H9 (cell line): ENCODE results near the gene GPR62. TPM values are rescaled to one million over a fixed set of nuclear protein-coding genes. Genes with fewer than 3 reads are reported as not detected.

Experiments used
- DNase-seq: peaks from one replicate; pipeline ENCODE4 v3.0.0-alpha.2; 2017
- H2AFZ ChIP-seq: one replicate; pipeline ENCODE4 v1.6.1; 2013; ENCODE audit warnings: mild to moderate bottlenecking, low read length, control low read depth, moderate library complexity
- H2AK5ac ChIP-seq: 2 replicates; pipeline ENCODE4 v1.6.1; 2013; ENCODE audit warnings: low read length, control low read depth, mixed read lengths; ENCODE audit not compliant: insufficient read length
- H2BK120ac ChIP-seq: one replicate; pipeline ENCODE4 v1.6.1; 2013; ENCODE audit warnings: low read depth, mild to moderate bottlenecking, low read length, control low read depth, inconsistent platforms; ENCODE audit not compliant: poor library complexity, severe bottlenecking
- H2BK12ac ChIP-seq: 2 replicates; pipeline ENCODE4 v1.6.1; 2013; ENCODE audit warnings: low read length, control low read depth, mixed read lengths, low read depth; ENCODE audit not compliant: insufficient read length
- H2BK15ac ChIP-seq: 2 replicates; pipeline ENCODE4 v1.6.1; 2013; ENCODE audit warnings: low read depth, low read length, control low read depth
- H2BK20ac ChIP-seq: one replicate; pipeline ENCODE4 v1.6.1; 2013; ENCODE audit warnings: low read depth, mild to moderate bottlenecking, low read length, control low read depth, inconsistent platforms; ENCODE audit not compliant: poor library complexity, severe bottlenecking
- H2BK5ac ChIP-seq: 2 replicates; pipeline ENCODE4 v1.6.1; 2013; ENCODE audit warnings: low read length, control low read depth, mixed read lengths; ENCODE audit not compliant: insufficient read length
- H3K14ac ChIP-seq: 2 replicates; pipeline ENCODE4 v1.6.1; 2013; ENCODE audit warnings: low read length, control low read depth; ENCODE audit not compliant: insufficient read depth
- H3K18ac ChIP-seq: 2 replicates; pipeline ENCODE4 v1.6.1; 2013; ENCODE audit warnings: low read depth, mild to moderate bottlenecking, mixed read lengths, low read length, control low read depth; ENCODE audit not compliant: insufficient read length
- H3K23ac ChIP-seq: 2 replicates; pipeline ENCODE4 v1.6.1; 2013; ENCODE audit warnings: low read length, control low read depth, mixed read lengths, low read depth; ENCODE audit not compliant: insufficient read length
- H3K23me2 ChIP-seq: 2 replicates; pipeline ENCODE4 v1.6.1; 2013; ENCODE audit warnings: low read depth, mild to moderate bottlenecking, mixed read lengths, low read length, control low read depth; ENCODE audit not compliant: insufficient read length, poor library complexity, severe bottlenecking
- H3K27ac ChIP-seq: 2 replicates; pipeline ENCODE4 v1.5.1; 2013; ENCODE audit warnings: low read length, control low read depth, mixed read lengths, low read depth; ENCODE audit not compliant: insufficient read length
- H3K27me3 ChIP-seq: 2 replicates; pipeline ENCODE4 v1.6.1; 2013; ENCODE audit warnings: low read length, control low read depth, inconsistent platforms; ENCODE audit not compliant: insufficient read depth
- H3K4ac ChIP-seq: 2 replicates; pipeline ENCODE4 v1.6.1; 2013; ENCODE audit warnings: low read depth, mild to moderate bottlenecking, control low read depth, inconsistent platforms, low read length, moderate library complexity
- H3K4me1 ChIP-seq: 2 replicates; pipeline ENCODE4 v1.6.1; 2013; ENCODE audit warnings: low read length, control low read depth, inconsistent platforms; ENCODE audit not compliant: insufficient read depth
- H3K4me2 ChIP-seq: 2 replicates; pipeline ENCODE4 v1.6.1; 2013; ENCODE audit warnings: low read length, control low read depth, mixed read lengths; ENCODE audit not compliant: insufficient read length, insufficient read depth
- H3K56ac ChIP-seq: 2 replicates; pipeline ENCODE4 v1.6.1; 2013; ENCODE audit warnings: low read depth, mild to moderate bottlenecking, mixed read lengths, low read length, control low read depth; ENCODE audit not compliant: insufficient read length
- H3K79me1 ChIP-seq: 2 replicates; pipeline ENCODE4 v1.6.1; 2013; ENCODE audit warnings: low read depth, mild to moderate bottlenecking, moderate library complexity, low read length, control low read depth, inconsistent platforms; ENCODE audit not compliant: insufficient read depth, poor library complexity, severe bottlenecking
- H3K79me2 ChIP-seq: 2 replicates; pipeline ENCODE4 v1.6.1; 2013; ENCODE audit warnings: low read length, control low read depth, inconsistent platforms; ENCODE audit not compliant: insufficient read depth
- H3K9ac ChIP-seq: 2 replicates; pipeline ENCODE4 v1.6.1; 2013; ENCODE audit warnings: low read length, control low read depth, mixed read lengths; ENCODE audit not compliant: insufficient read length; ENCODE audit errors: extremely low read depth
- H3K9me3 ChIP-seq: one replicate; pipeline ENCODE4 v1.6.1; 2013; ENCODE audit warnings: low read depth, low read length, inconsistent platforms; ENCODE audit not compliant: control insufficient read depth
- H3T11ph ChIP-seq: one replicate; pipeline ENCODE4 v1.6.1; 2013; ENCODE audit warnings: mild to moderate bottlenecking, low read length, control low read depth, inconsistent platforms
- H4K20me1 ChIP-seq: one replicate; pipeline ENCODE4 v1.6.1; 2013; ENCODE audit not compliant: control insufficient read depth, insufficient read length, insufficient read depth
- H4K5ac ChIP-seq: 2 replicates; pipeline ENCODE4 v1.6.1; 2013; ENCODE audit warnings: low read depth, mild to moderate bottlenecking, mixed read lengths, low read length, control low read depth; ENCODE audit not compliant: insufficient read length
- H4K8ac ChIP-seq: replicated peaks from 2 replicates; pipeline ENCODE4 v1.6.1; 2013; ENCODE audit warnings: low read length, control low read depth, mixed read lengths, low read depth; ENCODE audit not compliant: insufficient read length
- H4K91ac ChIP-seq: 2 replicates; pipeline ENCODE4 v1.6.1; 2013; ENCODE audit warnings: low read depth, mild to moderate bottlenecking, moderate library complexity, mixed read lengths, low read length, control low read depth; ENCODE audit not compliant: insufficient read length
- H3K27ac Mint-ChIP-seq, 3 experiments: 2 replicates in 2 of 3; 3 replicates in 1 of 3; pipeline ENCODE4 v1.8.0; 2020 to 2021; ENCODE audit warnings: mixed read lengths in 3 of 3, mild to moderate bottlenecking in 1 of 3, moderate library complexity in 1 of 3
- H3K27me3 Mint-ChIP-seq: 2 replicates; pipeline ENCODE4 v1.8.0; 2021; ENCODE audit warnings: low read depth, mild to moderate bottlenecking, moderate library complexity, mixed read lengths
- H3K36me3 Mint-ChIP-seq, 3 experiments: 2 replicates in 2 of 3; 3 replicates in 1 of 3; pipeline ENCODE4 v1.8.0; 2020 to 2021; ENCODE audit warnings: low read depth in 3 of 3, mixed read lengths in 3 of 3; ENCODE audit not compliant: insufficient read depth in 1 of 3
- H3K4me1 Mint-ChIP-seq, 2 experiments: 2 replicates each; pipeline ENCODE4 v1.8.0; 2020; ENCODE audit warnings: mixed read lengths in 2 of 2
- H3K4me3 Mint-ChIP-seq, 2 experiments: 2 replicates in 1 of 2; 3 replicates in 1 of 2; pipeline ENCODE4 v1.8.0; 2020 to 2021; ENCODE audit warnings: mild to moderate bottlenecking in 2 of 2, mixed read lengths in 2 of 2, moderate library complexity in 1 of 2
- H3K9me3 Mint-ChIP-seq, 2 experiments: 2 replicates in 1 of 2; 3 replicates in 1 of 2; pipeline ENCODE4 v1.8.0; 2020; ENCODE audit warnings: mild to moderate bottlenecking in 2 of 2, mixed read lengths in 2 of 2, moderate library complexity in 1 of 2
- CTCF ChIP-seq: fragments of 200-600 bp; sonication (generic); conservative IDR thresholded peaks from 3 replicates; pipeline ENCODE4 v1.8.0; 2021; ENCODE audit warnings: antibody characterized with exemption, mild to moderate bottlenecking
- WGBS: extraction: QIAGEN DNeasy Blood & Tissue Kit; methylation state at CpG from one replicate; pipeline ENCODE4 v1.1.7; 2013; ENCODE audit warnings: missing lambda C conversion rate, low lambda C conversion rate, mixed read lengths; ENCODE audit not compliant: insufficient read length; ENCODE audit errors: extremely low coverage; 5-methylcytosine and 5-hydroxymethylcytosine counted together
- total RNA-seq: library from RNA; stranded (reverse); gene quantifications from 2 replicates; pipeline ENCODE4 v1.2.1, GENCODE V29; 2021

Gene GPR62
- total RNA-seq, 1 experiment from 2014 or later: 0.13 TPM

GRCh38 chr3:51937611-51938450 is 17.4 kb upstream of the GPR62 start:
- Histone ChIP-seq H3K9me3 (no peaks in the 10 kb centered on the region), H3K4me2 (no peak overlapping the region), H3K27me3 (no peaks in the 10 kb centered on the region), H2BK20ac (no peak overlapping the region), H3K56ac (no peak overlapping the region), H2BK15ac (no peak overlapping the region), H3K79me2 (peaks cover 10% of the 10 kb centered on the region), H3K4ac (no peak overlapping the region), H3K27ac (no peak overlapping the region), H2BK5ac (no peak overlapping the region), H3K9ac (no peak overlapping the region), H3K4me1 (0 out of 2 replicates have a peak, but pooled peaks cover 2% of the 10 kb centered on the region), H2BK12ac (no peak overlapping the region), H4K20me1 (no peaks in the 10 kb centered on the region), H3K79me1 (peaks cover 14% of the 10 kb centered on the region), H4K8ac (no peak overlapping the region), H3K23me2 (peaks cover 14% of the 10 kb centered on the region), H2BK120ac (no peak overlapping the region), H3K18ac (no peak overlapping the region), H3K14ac (no peak overlapping the region), H3K23ac (no peak overlapping the region), H3T11ph (no peak overlapping the region), H2AFZ (no peak overlapping the region), H4K5ac (no peak overlapping the region), H4K91ac (no peak overlapping the region), H2AK5ac (no peak overlapping the region)
- no peak for DNase-seq
- peaks cover 15 to 16% of the 10 kb centered on the region in 2 experiments for H3K4me1 Mint-ChIP-seq
- no peak overlapping the region; a peak in 1 of 7 replicates for H3K27ac Mint-ChIP-seq
- H3K36me3 Mint-ChIP-seq: peaks cover 56 to 75% (median 74%) of the 10 kb centered on the region in 3 experiments; a peak in 6 of 7 replicates
- H3K27me3 Mint-ChIP-seq: peaks cover 3% of the 10 kb centered on the region
- no peak for TF ChIP-seq CTCF
- WGBS: no CpG with 5 or more reads among the region's 13 CpGs
- no peak overlapping the region for H3K4me3 Mint-ChIP-seq
- no peaks in the 10 kb centered on the region; a peak in 1 of 5 replicates for H3K9me3 Mint-ChIP-seq
